Bronchial epithelial cell (primary cell): Measurements from ENCODE around the gene TOP3A. TPM values are rescaled to one million over a fixed set of nuclear protein-coding genes. Genes with fewer than 3 reads are reported as not detected.

Experiments
- DNase-seq: peaks from one replicate; pipeline ENCODE4 v3.0.0-alpha.2; 2010; ENCODE audit warnings: low read depth
- FAIRE-seq: peaks from 2 replicates; lab custom pipeline; 2011; peaks lifted over from hg19 to GRCh38; lab: Jason Lieb, UNC
- H3K27me3 ChIP-seq: 2 replicates; pipeline ENCODE4 v1.5.1; 2011; ENCODE audit warnings: low read length; ENCODE audit not compliant: control insufficient read depth, insufficient read depth
- H3K36me3 ChIP-seq: 2 replicates; pipeline ENCODE4 v1.5.1; 2011; ENCODE audit warnings: low read length; ENCODE audit not compliant: control insufficient read depth, insufficient read depth
- H3K4me3 ChIP-seq: 2 replicates; pipeline ENCODE4 v1.5.1; 2011; ENCODE audit warnings: mild to moderate bottlenecking, low read depth, low read length, control low read depth
- CTCF ChIP-seq: IDR thresholded peaks from 2 replicates; pipeline ENCODE4 v1.5.1; 2011; ENCODE audit warnings: mild to moderate bottlenecking, moderate library complexity, low read length, control low read depth, inconsistent platforms; ENCODE audit not compliant: insufficient read depth, severe bottlenecking
- total RNA-seq: library from RNA; depleted of rRNA; stranded (reverse); fragments of >200 nt; gene quantifications from 2 replicates; pipeline ENCODE4 v1.2.1, GENCODE V29; 2014

TOP3A gene
- total RNA-seq, 1 donor from 2014 or later: 22.4 TPM

DNA sequence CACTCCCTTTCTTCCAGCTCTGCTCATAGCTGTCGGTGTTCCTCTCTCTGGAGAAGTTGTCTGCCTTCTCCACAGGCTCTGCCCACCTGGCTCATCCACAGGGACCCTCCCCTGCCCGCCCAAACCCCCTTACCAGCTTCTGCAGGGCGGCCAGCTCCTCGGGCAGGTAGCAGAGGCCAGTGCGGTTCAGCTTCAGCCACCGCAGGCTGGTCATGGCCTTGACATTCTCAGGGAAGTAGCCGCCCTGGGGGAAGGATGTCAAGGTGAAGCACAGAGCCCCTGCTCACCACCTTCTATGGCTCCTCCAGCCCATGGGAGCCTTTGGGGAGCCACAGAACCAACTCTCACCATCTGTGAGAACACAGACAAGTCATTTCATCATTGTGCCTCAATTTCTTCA lies 58.0 kb downstream of the TOP3A start:
- DNase-seq (no peak), FAIRE-seq (no peak)
- Histone ChIP-seq H3K4me3 (no peak overlapping the region), H3K36me3 (peaks cover 47% of the 10 kb centered on the region), H3K27me3 (no peaks in the 10 kb centered on the region)
- no peak for TF ChIP-seq CTCF

DNA sequence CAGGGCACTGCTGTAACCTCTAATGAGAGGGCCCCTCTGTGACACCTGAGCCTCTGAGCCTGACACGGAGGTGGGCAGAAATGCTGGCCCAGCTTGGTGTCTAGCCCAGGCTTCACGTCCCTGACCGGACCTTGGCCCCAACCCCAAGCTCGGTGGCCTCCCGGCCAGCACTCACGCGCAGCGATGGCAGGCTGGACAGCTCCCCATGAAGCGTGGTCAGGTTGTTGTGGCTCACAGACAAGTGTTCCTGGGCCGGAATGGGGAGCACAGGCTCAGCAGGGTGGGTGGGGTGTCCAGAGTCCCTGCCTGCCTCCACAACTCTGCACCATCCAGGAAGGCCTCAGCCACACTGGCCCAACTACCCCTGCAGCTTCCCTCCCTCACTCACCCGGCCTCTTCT lies 58.4 kb downstream of the TOP3A start:
- no peak overlapping the region for H3K4me3 ChIP-seq
- no peaks in the 10 kb centered on the region for H3K27me3 ChIP-seq
- DNase-seq (no peak), FAIRE-seq (no peak)
- no peak for TF ChIP-seq CTCF
- H3K36me3 ChIP-seq: peaks cover 51% of the 10 kb centered on the region

GRCh38 chr17:18254888-18255649 lies 59.7 kb downstream of the TOP3A start:
- Histone ChIP-seq H3K27me3 (no peaks in the 10 kb centered on the region), H3K4me3 (no peak overlapping the region), H3K36me3 (peaks cover 62% of the 10 kb centered on the region)
- no peak for DNase-seq
- TF ChIP-seq CTCF: peak; percentile 1
- FAIRE-seq: no peak

GRCh38 chr17:18253947-18254821 lies 60.6 kb downstream of the TOP3A start:
- DNase-seq: no peak
- peaks cover 63% of the 10 kb centered on the region for H3K36me3 ChIP-seq
- no peak for FAIRE-seq

GRCh38 chr17:18253187-18253884 lies 61.5 kb downstream of the TOP3A start:
- H3K27me3 ChIP-seq: no peaks in the 10 kb centered on the region
- H3K4me3 ChIP-seq: no peak overlapping the region
- TF ChIP-seq CTCF: no peak
- FAIRE-seq (peak; percentile 80), DNase-seq (no peak)
- peaks cover 65% of the 10 kb centered on the region for H3K36me3 ChIP-seq

More at GRCh38 chr17:18253947-18254821, 60.6 kb downstream of the TOP3A start:
- no peak for TF ChIP-seq CTCF
- no peaks in the 10 kb centered on the region for H3K27me3 ChIP-seq
- H3K4me3 ChIP-seq: no peak overlapping the region
